Measurements from ENCODE around the gene OR10W1.
A peak's percentile ranks its signal among the peaks of the same experiment; 100 is the strongest.

The OR10W1 gene

DNA sequence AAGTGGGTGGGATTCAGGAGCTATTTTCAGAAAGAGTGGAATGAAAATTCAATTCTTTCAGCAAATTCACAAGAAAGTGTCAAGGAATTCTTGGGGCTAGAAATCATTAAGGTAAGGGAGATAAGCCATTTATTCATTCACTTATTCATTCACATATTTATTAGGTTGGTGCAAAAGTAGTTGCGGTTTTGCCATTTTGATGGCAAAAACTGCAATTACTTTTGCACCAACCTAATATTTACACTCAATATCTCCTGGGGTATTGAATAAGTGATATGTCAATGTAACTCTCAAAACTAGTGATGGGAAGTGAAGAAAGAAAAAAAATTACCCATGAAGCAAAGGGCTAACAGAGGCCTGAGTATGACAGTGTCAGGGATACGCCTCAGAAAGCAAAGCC, at the start of gene OR10W1:
Gene OR10W1 (minus strand): TSS at position 119 of the 400 bp plus-strand sequence. CDS start 402 bp downstream, outside the sequence.
- no peak for TF ChIP-seq CTCF (conservative IDR thresholded peaks at IDR 0.05; ENCODE audit: low read length)
- no peak within 1 kb of the TSS for H3K4me3 ChIP-seq (ENCODE audit: low read length)
- DNase-seq (ENCODE audit: low read depth), result no peak

DNA sequence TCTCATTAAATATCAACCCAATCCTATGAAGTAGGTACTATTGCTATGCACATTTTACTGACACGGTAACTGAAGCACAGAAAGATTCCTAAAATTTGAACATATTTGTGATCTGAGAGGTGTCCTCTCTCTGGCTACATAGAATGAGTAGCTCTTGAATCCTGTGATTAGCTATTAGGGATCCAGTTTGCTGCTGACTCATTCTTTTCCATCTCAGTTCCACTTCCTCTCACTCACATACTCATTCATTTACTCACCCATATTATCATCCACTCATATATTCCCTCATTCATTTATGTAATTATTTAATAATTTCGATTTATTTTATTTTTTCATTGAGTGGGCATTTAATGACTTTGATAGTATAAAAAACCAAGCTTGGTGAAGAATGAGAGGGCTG, 48.1 kb upstream of the OR10W1 start:
- peak; percentile 39 for DNase-seq (ENCODE audit: low read depth)
- no peak overlapping the region for H3K4me3 ChIP-seq (ENCODE audit: low read length)
- no peak for TF ChIP-seq CTCF (conservative IDR thresholded peaks at IDR 0.05; ENCODE audit: low read length)

GRCh38 chr11:58301576-58301975, 33.5 kb upstream of the OR10W1 start:
- TF ChIP-seq CTCF (conservative IDR thresholded peaks at IDR 0.05; ENCODE audit: low read length), result no peak
- H3K4me3 ChIP-seq (ENCODE audit: low read length), result no peak overlapping the region
- DNase-seq (ENCODE audit: low read depth), result peak; percentile 61

GRCh38 chr11:58292017-58292416, 24.0 kb upstream of the OR10W1 start:
- H3K4me3 ChIP-seq (ENCODE audit: low read length), result no peak overlapping the region
- DNase-seq (ENCODE audit: low read depth), result no peak
- no peak for TF ChIP-seq CTCF (conservative IDR thresholded peaks at IDR 0.05; ENCODE audit: low read length)

DNA sequence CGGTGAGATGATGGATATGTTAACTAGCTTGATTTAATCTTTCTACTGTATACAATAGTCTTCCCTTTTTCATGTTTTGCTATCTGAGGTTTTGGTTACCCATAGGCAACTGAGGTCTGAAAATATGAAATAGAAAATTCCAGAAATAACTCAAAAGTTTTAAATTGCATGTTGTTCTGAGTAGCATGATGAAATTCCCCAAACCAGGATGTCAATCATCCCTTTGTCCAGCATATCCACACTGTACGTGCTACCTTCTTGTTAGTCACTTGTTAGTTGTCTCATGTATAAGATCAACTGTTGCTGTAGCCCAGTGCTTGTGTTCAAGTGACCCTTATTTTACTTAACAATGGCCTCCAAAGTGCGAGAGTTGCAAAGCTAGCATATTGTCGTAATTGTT, 21.2 kb upstream of the OR10W1 start:
- no peak overlapping the region for H3K4me3 ChIP-seq (ENCODE audit: low read length)
- peak; percentile 24 for DNase-seq (ENCODE audit: low read depth)
- TF ChIP-seq CTCF (conservative IDR thresholded peaks at IDR 0.05; ENCODE audit: low read length), result no peak

GRCh38 chr11:58286249-58286648, 18.2 kb upstream of the OR10W1 start:
- peak; percentile 39 for DNase-seq (ENCODE audit: low read depth)
- TF ChIP-seq CTCF (conservative IDR thresholded peaks at IDR 0.05; ENCODE audit: low read length), result peak; percentile 73
- no peak overlapping the region for H3K4me3 ChIP-seq (ENCODE audit: low read length)

DNA sequence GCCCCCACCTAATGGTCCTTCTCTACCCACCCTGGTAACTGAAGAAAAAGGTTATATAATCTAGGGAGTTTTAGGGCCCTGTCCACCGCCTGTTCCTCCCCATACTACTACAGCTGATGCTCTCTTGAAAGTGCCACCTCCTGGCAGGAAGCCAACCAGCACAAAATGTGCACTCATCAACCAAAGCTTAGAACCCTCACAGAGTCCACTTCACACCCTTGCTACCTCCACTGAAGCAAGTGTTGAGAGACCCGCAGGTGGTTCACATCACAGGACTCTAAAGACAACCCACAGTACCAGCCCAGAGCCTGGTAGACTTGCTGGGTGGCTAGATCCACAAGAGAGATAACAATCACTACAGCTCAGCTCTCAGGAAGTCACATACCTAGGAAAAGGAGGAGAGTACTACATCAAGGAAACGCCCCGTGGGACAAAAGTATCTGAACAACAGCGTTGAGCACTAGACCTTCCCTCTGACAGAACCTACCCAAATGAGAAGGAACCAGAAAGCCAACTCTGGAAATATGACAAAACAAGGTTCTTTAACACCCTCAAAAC, 17.5 kb upstream of the OR10W1 start:
- H3K4me3 ChIP-seq (ENCODE audit: low read length), result no peak overlapping the region
- no peak for DNase-seq (ENCODE audit: low read depth)
- TF ChIP-seq CTCF (conservative IDR thresholded peaks at IDR 0.05; ENCODE audit: low read length), result no peak
